ENCODE measurements around the gene PAGE4.

Gene PAGE4

GRCh38 chrX:49844611-49845010, 15.5 kb downstream of the PAGE4 start:
- Histone ChIP-seq H3K4me3 (replicated peaks; ENCODE audit: low read depth, low read length) (no peak overlapping the region), H3K27me3 (replicated peaks; ENCODE audit: control insufficient read depth, insufficient read depth, low read length) (no peaks in the 10 kb centered on the region), H3K36me3 (ENCODE audit: control insufficient read depth, insufficient read depth, low read length) (no peaks in the 10 kb centered on the region)
- TF ChIP-seq CTCF (IDR thresholded peaks at IDR 0.05; ENCODE audit: insufficient read depth, low read length, poor library complexity, severe bottlenecking): no peak
- DNase-seq (ENCODE audit: extremely low read depth, insufficient read length): no peak

- no peaks in the 10 kb centered on the region for H3K27me3 ChIP-seq (replicated peaks; ENCODE audit: control insufficient read depth, insufficient read depth, low read length)
- DNase-seq (ENCODE audit: extremely low read depth, insufficient read length): no peak
- no peaks in the 10 kb centered on the region for H3K36me3 ChIP-seq (ENCODE audit: control insufficient read depth, insufficient read depth, low read length)
- no peak overlapping the region for H3K4me3 ChIP-seq (replicated peaks; ENCODE audit: low read depth, low read length)
- no peak for TF ChIP-seq CTCF (IDR thresholded peaks at IDR 0.05; ENCODE audit: insufficient read depth, low read length, poor library complexity, severe bottlenecking)
Measured at GRCh38 chrX:49845701-49846403, 16.7 kb downstream of the PAGE4 start.

DNA sequence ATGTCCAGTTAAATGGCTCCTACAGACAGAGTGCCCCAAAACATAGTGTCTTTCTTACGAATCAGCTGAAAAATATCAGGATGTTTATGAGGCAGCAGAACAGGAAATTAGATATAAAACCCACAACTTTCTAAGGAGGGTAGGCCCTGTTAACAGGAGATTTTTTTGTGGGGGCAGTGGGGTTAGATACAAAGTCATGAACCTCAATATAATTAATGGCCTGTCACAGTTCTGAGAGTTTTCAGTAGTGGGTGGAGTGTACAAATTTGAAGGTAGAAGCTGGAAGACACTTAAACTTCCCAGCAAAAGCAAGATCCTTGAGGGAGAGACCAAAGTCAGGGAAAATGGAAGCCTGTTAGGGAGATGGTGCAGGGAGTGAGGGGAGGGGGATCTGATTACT, 17.4 kb downstream of the PAGE4 start:
- H3K36me3 ChIP-seq (ENCODE audit: control insufficient read depth, insufficient read depth, low read length): no peaks in the 10 kb centered on the region
- no peak for TF ChIP-seq CTCF (IDR thresholded peaks at IDR 0.05; ENCODE audit: insufficient read depth, low read length, poor library complexity, severe bottlenecking)
- H3K27me3 ChIP-seq (replicated peaks; ENCODE audit: control insufficient read depth, insufficient read depth, low read length): no peaks in the 10 kb centered on the region
- no peak for DNase-seq (ENCODE audit: extremely low read depth, insufficient read length)
- no peak overlapping the region for H3K4me3 ChIP-seq (replicated peaks; ENCODE audit: low read depth, low read length)

GRCh38 chrX:49848275-49848674, 19.2 kb downstream of the PAGE4 start:
- no peaks in the 10 kb centered on the region for H3K36me3 ChIP-seq (ENCODE audit: control insufficient read depth, insufficient read depth, low read length)
- no peak for DNase-seq (ENCODE audit: extremely low read depth, insufficient read length)
- no peak for TF ChIP-seq CTCF (IDR thresholded peaks at IDR 0.05; ENCODE audit: insufficient read depth, low read length, poor library complexity, severe bottlenecking)
- H3K4me3 ChIP-seq (replicated peaks; ENCODE audit: low read depth, low read length): no peak overlapping the region
- no peaks in the 10 kb centered on the region for H3K27me3 ChIP-seq (replicated peaks; ENCODE audit: control insufficient read depth, insufficient read depth, low read length)

- no peaks in the 10 kb centered on the region for H3K36me3 ChIP-seq (ENCODE audit: control insufficient read depth, insufficient read depth, low read length)
- no peak for DNase-seq (ENCODE audit: extremely low read depth, insufficient read length)
- no peak for TF ChIP-seq CTCF (IDR thresholded peaks at IDR 0.05; ENCODE audit: insufficient read depth, low read length, poor library complexity, severe bottlenecking)
- no peaks in the 10 kb centered on the region for H3K27me3 ChIP-seq (replicated peaks; ENCODE audit: control insufficient read depth, insufficient read depth, low read length)
- H3K4me3 ChIP-seq (replicated peaks; ENCODE audit: low read depth, low read length): no peak overlapping the region
Measured at GRCh38 chrX:49850028-49850427, 20.9 kb downstream of the PAGE4 start.

GRCh38 chrX:49853661-49854060, 24.6 kb downstream of the PAGE4 start:
- Histone ChIP-seq H3K27me3 (replicated peaks; ENCODE audit: control insufficient read depth, insufficient read depth, low read length) (no peaks in the 10 kb centered on the region), H3K4me3 (replicated peaks; ENCODE audit: low read depth, low read length) (no peak overlapping the region), H3K36me3 (ENCODE audit: control insufficient read depth, insufficient read depth, low read length) (no peaks in the 10 kb centered on the region)
- DNase-seq (ENCODE audit: extremely low read depth, insufficient read length): no peak
- no peak for TF ChIP-seq CTCF (IDR thresholded peaks at IDR 0.05; ENCODE audit: insufficient read depth, low read length, poor library complexity, severe bottlenecking)
